Glomerular visceral epithelial cell (primary cell): ENCODE data around the gene DTX3.
"Not testable (repeated sequence)": the region's sequence is repeated elsewhere in the genome, so short reads cannot be mapped to it uniquely, and the experiment has no call there.

ENCODE experiments used
- DNase-seq: peaks from one replicate; pipeline ENCODE4 v3.0.0-alpha.2; 2016; ENCODE audit errors: extremely low spot score

Gene DTX3

GRCh38 chr12:57604454-57604991, at the start of gene DTX3:
Gene DTX3 (plus strand): TSS chr12:57604824. CDS start chr12:57606518, 1,694 bp downstream.
- no peak for DNase-seq

- DNase-seq, result no peak
These were observed 49.7 kb upstream of the DTX3 start for GRCh38 chr12:57554897-57555296.

GRCh38 chr12:57558864-57559263, 45.8 kb upstream of the DTX3 start:
- DNase-seq, result no peak

- DNase-seq, result no peak
These were observed 44.1 kb upstream of the DTX3 start for GRCh38 chr12:57560516-57560915.

- DNase-seq, result not testable (repeated sequence)
These were observed 43.5 kb upstream of the DTX3 start for GRCh38 chr12:57561117-57561516.

GRCh38 chr12:57563358-57563757, 41.3 kb upstream of the DTX3 start:
- DNase-seq, result no peak

- DNase-seq, result no peak
These were observed 40.4 kb upstream of the DTX3 start for GRCh38 chr12:57564178-57564740.

- DNase-seq, result no peak
These were observed 35.8 kb upstream of the DTX3 start for GRCh38 chr12:57568838-57569237.

GRCh38 chr12:57569858-57570257, 34.8 kb upstream of the DTX3 start:
- DNase-seq, result no peak

GRCh38 chr12:57570438-57570837, 34.2 kb upstream of the DTX3 start:
- DNase-seq, result not testable (repeated sequence)

GRCh38 chr12:57571926-57572762, 32.5 kb upstream of the DTX3 start:
- no peak for DNase-seq

- no peak for DNase-seq
These were observed 29.8 kb upstream of the DTX3 start for GRCh38 chr12:57574795-57575194.

GRCh38 chr12:57575771-57576612, 28.6 kb upstream of the DTX3 start:
- no peak for DNase-seq

GRCh38 chr12:57576613-57577160, 27.9 kb upstream of the DTX3 start:
- DNase-seq, result peak; percentile 21

- no peak for DNase-seq
These were observed 26.5 kb upstream of the DTX3 start for GRCh38 chr12:57577981-57578758.

GRCh38 chr12:57579011-57579410, 25.6 kb upstream of the DTX3 start:
- DNase-seq, result no peak

- no peak for DNase-seq
These were observed 24.8 kb upstream of the DTX3 start for GRCh38 chr12:57579677-57580465.

GRCh38 chr12:57580466-57580795, 24.2 kb upstream of the DTX3 start:
- no peak for DNase-seq

GRCh38 chr12:57581802-57582201, 22.8 kb upstream of the DTX3 start:
- DNase-seq, result no peak

GRCh38 chr12:57582440-57582839, 22.2 kb upstream of the DTX3 start:
- DNase-seq, result no peak
